Stimulated activated CD8-positive, alpha-beta memory T cell treated with anti-CD3 and anti-CD28 coated beads, Interleukin-15, amount 100 ng/mL, for 48 hours (primary cell): Measurements from ENCODE around the gene RANBP9.
A peak's percentile ranks its signal among the peaks of the same experiment; 100 is the strongest.

Experiments used
- DNase-seq, 2 donors: peaks; one replicate each; pipeline ENCODE4 v3.0.0-alpha.2; 2020; ENCODE audit warnings: low read depth in 2 of 2

The RANBP9 gene

DNA sequence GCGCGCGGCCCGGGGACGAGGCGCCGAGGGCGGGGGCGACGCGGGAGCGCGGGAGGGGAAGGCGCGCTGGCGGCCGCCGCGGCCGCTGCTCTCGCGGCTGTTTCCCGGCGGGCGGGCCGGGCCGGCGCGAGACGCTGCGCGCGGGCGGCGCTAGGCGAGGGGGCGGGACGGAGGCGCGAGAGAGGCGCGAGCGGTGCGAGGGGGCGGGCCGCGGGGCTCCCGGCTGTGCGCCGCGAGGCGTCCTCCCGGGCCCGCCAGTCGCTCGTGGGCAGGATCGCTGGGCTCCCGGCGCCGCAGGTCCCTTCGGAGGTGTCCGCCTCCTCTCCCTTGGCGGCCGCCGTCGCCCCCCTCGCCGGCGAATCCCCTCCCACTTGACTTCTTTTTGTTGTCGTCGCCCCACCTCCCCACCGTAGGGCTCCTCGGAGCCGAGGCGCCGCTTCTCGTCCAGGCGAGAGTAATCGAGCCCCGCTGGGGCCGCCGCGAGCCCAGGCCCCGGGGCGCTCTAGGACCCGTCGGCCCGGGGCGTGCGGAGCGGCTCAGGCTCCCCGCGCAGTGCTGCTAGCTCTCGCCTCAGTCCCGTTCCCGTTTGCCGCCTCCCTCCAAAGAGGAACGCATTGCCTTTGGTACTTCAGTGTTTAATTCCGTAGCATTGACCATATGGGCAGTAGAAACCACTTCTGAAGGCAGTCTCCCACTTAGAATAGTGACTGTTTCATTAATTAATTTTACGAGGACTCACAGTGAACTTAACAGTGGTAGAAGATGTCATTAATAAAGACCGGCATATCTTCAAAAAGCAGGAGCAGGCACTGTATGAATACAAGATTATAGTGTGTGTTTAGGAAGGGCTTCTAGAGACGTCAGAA lies at the start of gene RANBP9:
TSS of gene RANBP9 (minus strand) at position 103 of the 866 bp plus-strand sequence. CDS start 330 bp downstream, outside the sequence.
- peak; percentile 81 to 82 for DNase-seq

DNA sequence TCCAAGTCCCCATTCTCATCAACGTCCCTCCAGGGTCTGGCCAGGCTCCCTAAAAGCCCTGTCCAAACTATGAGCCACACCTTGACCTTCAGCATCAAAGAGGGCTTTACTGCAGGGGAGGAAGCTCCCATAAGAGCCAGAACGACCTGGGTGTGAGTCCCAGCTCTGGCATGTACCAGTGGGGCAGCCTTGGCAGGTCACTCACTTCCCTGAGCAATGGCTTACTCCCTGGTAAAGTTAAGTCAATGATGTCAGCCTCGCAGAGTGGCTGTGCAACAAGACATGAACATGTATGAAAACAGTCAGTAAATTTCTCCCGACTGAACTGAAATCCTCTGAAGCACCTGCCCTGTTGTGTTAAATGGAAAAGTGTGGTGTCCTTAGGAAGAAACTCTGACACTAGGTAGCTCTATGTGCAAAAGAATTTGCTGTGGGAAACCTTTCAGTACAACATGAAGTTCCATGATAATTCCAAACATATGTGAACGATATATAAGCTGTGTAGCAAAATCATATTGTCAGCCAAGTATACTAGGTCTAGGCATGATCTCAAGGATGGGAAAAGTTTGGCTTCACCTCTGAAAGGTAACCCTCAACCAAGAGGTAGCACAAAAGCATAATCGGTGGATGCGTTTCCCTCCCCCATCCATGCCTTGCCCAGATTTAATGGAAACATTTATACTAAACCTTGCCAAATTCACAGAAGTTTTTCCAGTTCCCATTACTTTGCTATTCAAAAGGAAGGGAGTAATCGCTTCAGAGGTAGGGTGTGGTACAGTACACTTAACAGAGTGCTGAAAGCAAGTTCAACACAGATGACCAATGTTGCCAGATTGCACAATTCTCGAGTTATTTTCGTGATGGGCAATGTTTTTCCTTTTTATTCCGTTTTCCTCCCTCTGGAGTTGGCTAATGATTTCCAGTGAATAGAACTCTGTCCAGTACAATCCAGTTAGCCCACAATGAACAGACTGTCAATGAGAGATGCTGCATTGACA lies 49.0 kb upstream of the RANBP9 start:
- DNase-seq = no peak

DNA sequence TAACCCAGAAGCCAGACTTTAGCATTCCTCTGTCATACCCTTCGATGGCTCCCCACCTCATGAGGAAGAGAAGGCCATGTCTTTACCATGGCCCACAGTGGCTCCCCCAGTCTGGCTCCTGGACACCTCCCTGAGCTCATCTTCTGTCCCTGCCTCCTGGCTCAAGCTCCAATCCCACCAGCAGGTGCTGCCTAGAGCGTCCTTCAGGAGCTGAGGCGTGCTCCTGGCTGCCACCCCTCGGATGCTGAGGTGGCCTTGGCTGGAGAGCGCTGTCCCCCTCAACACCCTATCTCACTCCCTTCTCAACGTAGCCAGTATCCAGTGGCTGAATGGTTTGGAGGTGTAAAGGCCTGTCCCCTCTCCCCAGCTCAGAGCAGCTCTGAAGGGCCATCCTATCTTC lies 47.4 kb upstream of the RANBP9 start:
- no peak for DNase-seq

DNA sequence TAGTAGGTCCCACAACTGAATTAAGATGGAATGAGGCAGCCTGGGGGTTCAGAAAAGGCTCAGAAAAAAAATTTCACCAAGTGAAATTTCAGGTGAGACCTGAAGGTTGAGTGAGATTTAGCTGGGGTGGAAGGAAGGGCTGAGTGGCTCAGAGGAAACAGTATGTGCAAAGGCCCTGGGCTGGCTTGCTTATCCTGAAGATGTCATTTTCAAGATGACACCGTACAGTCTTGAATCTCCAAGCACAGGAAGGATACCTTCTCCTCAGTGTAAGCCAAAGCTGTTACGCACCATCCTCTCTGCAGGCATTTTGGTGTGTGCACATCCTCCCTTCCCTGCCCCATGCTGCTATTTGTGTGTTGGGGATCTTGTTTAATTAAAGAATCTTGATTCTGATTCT lies 43.0 kb upstream of the RANBP9 start:
- DNase-seq = no peak

DNA sequence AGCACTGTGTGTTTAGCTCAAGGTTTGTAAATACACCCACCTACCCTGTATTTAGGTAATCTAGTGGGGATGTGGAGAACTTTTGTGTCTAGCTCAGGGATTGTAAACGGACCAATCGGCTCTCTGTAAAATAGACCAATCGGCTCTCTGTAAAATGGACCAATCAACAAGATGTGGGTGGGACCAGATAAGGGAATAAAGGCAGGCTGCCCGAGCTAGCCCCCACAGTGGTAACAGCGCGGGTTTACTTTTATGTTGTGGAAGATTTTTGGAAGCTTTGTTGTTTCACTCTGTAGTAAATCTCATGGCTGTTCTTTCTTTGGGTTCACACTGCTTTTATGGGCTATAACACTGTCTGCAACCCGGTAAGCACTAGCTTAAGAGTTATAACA lies 32.1 kb upstream of the RANBP9 start:
- no peak for DNase-seq

DNA sequence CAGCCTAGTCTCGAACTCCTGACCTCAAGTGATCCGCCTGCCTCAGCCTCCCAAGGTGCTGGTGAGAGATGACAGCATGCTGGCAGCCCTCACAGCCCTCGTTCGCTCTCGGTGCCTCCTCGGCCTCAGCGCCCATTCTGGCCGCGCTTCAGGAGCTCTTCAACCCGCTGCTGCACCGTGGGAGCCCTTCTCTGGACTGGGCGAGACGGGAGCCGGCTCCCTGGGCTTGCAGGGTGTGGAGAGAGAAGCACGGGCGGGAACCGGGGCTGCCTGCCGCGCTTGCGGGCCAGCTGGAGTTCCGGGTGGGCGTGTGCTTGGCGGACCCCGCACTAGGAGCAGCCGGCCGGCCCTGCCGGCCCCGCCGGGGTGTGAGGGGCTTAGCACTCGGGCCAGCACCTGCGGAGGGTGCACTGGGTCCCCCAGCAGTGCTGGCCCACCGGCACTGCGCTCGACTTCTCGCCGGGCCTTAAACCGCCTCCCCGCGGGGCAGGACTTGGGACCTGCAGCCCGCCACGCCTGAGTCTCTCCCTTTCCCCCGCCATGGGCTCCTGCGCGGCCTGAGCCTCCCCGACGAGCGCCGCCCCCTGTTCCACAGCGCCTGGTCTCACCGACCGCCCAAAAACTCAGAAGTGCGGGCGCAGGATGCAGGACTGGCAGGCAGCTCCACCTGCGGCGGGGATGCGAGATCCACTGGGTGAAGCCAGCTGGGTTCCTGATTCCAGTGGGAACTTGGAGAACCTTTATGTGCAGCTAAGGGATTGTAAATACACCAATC lies 31.5 kb upstream of the RANBP9 start:
- DNase-seq = no peak

DNA sequence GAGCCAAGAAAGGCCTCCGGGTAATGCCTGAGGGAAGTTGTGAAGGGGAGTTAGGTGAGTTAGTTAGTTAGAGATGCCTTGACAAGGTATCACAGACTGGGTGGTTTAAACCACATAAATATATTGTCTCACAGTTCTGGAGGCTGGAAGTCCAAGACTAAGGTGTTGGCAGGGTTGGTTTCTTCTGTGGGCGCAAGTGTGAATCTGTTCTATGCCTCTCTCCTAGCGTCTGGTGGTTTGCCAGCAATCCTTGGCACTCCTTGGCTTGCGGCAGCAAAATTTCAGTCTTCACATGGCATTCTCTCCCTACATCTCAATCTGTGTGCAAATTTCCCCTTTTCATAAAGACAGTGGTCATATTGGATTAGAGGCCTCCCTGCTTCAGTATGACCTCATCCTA lies 29.7 kb upstream of the RANBP9 start:
- DNase-seq = no peak

DNA sequence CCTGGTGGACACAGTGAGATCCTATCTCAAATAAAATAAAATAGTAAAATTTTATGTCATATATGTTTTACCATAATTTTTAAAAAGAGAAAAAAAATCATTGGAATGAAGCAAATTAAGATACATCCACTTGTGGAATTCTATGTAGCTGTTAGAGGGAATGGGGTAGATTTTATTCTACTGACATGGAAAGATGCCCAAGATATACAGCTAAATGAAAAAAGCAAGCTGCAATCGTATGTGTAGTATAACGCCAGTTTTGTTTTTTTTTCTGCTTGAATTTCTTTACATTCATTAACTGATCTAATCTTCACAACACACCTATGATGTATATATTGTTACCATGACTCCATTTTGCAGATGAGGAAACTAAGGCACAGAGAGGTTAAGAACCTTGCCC lies 23.4 kb upstream of the RANBP9 start:
- no peak for DNase-seq

DNA sequence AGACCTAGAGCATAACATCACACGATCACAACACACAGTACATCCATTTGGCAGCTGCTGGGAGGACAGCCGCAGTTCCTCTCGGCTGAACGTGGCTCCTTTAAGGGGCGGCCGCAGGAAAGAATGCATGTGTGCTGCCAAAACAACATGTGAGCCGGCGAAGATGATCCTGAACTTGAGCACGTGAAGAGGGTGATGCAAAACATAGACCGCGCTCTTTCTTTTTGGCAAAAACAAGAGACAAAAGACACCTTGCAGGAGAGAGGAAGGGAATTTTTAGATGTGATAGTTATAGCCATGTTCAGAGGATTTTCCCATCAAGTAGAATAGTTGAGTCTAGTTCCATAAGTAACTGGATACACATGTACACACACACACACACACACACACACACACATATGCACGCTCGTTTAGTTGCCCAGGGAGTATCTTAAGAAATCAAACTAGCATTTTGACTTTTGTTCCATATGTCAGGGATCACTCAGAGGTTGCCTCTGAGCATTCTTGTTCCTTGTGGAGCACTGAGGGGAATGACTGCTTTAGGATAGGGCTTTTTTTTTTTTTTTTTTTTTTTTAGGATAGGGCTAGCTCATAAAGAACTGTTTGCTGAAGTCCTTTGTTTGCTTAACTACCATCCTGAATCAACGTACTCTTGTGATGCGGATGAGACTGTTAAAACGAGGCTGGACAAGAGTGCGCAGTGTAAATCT lies 21.7 kb upstream of the RANBP9 start:
- no peak for DNase-seq

DNA sequence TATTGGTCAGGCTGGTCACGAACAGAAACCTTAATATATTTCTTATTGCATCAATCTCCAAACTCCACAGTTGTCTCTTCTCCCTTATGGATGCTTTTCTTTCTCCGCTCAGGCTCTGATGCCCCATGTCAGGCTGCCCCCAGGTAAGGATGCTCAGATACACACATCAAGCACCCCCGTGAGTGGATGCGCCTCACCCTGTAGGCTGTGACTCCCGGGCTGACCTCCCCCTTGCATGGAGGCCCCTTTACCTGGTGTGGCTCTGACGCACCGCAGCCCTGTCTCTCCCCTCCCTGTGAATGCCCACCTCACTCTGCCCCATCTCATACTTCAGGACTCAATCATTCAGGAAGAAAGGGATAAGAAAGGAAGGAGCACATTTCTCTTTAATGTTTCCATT lies 19.1 kb upstream of the RANBP9 start:
- DNase-seq = no peak

DNA sequence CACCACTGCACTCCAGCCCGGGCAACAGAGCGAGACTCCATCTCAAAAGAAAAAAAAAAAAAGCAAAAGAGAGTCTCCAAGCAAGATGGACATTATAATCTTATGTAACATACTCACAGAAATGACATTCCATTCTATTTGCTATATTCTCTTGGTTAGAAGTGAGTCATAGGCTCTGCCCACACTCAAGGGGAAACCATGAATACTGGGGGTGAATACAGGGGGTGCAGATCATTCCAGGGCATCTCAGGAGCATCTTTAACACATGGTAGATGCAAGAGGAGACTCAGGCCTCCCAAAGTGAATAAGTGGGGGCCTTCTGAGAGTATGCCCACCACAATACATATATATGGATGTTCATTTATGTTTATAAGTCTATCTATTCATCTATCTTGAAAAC lies 18.3 kb upstream of the RANBP9 start:
- DNase-seq = no peak

DNA sequence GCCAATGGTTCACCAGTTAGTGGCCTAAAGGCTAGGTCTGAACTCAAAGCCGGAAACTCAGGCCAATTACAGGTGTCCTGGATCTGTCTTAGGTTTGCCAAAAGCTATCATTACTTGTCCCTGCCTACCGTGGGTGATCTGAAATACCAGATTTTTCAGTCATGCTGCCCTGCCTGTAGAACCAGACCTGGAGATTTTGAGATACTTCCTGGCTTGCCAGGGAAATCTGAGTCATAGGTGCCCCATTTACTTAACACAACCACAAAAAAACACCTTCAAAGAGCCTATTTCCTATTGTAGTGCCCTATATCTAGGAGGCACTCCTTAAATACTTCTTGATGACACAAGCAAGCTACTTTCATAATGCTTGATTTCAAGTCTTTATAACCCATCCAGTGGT lies 13.9 kb upstream of the RANBP9 start:
- no peak for DNase-seq

DNA sequence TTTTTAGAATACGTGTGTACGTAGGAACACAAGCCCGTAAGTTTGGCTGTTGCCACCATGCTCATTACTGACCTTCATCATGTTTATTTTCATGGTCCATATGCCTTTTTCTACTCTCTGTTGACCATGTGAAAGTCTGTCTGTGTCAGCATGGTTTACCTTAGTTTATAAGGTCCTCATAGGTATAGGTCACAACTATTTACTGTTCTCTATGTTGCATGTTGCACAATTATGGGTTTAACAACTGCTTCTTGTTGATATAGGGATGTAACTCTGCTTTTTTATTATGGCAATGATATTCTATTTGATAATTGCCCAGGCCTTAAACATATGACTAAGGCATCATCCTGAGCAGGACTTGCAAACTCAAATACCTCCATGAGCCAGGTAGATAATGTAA lies 13.4 kb upstream of the RANBP9 start:
- DNase-seq = no peak

DNA sequence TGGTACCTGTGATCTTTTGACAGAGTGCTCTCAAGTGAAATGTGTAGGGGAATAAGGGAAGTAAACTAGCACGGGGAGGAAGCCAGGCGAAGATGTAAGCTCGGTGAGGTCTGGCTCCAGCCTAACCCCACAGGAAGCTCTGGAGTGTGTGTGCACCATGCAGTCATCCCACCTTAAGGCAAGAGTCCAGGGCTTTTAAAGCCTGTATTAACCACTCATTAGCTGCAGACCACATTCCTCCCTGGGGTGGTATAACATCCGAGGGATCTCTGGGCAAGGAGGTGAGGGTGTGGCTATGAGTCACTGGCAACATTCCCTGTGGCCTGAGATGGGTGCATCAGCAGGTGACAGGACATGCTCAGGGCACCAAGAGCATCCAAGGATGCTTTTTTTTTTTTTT lies 12.5 kb upstream of the RANBP9 start:
- no peak for DNase-seq

DNA sequence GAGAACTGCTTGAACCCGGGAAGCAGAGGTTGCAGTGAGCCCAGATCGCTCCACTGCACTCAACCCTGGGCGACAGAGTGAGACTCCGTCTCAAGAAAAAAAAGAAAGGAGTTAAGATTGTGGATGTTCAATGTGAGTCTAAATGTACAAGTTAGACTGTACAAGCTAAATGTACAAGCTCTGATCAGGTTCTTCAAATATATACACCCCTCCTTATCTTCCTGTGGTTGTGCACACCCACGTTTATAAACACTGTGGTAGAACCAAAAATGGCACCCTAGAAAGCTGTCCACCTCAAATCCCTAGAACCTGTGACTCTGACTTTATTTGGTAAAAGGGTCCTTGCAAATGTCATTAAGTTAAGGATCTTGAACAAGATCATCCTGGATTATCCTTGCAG lies 11.2 kb upstream of the RANBP9 start:
- DNase-seq = no peak

DNA sequence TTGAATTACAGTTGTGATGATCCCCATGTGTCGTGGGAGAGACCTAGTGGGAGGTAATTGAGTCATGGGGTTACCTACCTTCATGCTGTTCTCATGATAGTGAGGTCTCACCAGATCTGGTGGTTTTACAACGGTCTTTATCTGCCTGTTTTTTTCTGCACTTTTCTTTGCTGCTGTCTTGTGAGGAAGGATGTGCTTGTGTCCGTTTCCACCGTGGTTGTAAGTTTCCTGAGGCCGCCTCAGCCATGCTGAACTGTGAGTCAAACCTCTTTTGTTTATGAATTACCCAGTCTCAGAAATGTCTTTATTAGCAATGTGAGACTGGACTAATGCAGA lies 6.5 kb upstream of the RANBP9 start:
- DNase-seq = no peak

DNA sequence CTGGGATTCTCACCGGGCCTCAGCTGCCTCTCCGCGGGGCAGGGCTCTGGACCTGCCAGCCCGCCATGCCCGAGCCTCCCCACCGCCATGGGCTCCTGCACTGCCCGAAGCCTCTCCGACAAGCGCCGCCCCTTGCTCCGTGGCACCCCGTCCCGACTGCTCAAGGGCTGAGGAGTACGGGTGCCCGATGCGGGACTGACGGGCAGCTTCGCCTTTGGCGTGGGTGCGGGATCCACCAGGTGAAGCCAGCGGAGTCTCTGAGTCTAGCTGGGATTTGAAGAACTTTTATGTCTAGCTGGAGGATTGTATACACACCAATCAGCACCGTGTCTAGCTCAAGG lies 5.3 kb upstream of the RANBP9 start:
- DNase-seq = no peak

DNA sequence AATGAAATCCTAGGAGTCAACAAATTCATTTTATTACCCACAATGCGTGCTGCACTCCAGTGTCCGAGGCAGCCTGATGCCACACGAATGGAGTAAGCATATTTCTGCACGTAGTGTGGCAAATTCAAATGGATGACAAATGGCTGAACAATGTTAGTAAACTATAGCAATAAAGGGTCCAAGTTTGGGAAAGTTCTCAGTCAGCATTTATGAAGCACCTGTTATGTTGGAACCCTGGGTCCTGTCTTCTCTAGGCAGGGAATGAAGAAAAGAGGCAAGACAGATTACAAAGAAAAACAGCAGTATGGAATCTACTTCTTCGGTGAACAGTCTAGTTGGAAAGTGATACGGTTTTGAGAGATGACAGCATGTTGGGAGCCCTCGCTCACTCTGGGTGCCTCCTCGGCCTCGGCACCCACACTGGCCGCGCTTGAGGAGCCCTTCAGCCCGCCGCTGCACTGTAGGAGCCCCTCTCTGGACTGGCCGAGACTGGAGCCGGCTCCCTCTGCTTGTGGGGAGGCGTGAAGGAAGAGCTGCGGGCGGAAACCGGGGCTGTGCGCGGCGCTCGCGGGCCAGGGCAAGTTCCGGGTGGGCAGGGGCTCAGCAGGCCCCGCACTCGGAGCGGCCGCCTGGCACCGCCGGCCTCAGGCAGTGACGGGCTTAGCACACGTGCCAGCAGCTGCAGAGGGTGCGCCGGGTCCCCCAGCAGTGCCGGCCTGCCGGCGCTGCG lies 4.8 kb upstream of the RANBP9 start:
- no peak for DNase-seq

DNA sequence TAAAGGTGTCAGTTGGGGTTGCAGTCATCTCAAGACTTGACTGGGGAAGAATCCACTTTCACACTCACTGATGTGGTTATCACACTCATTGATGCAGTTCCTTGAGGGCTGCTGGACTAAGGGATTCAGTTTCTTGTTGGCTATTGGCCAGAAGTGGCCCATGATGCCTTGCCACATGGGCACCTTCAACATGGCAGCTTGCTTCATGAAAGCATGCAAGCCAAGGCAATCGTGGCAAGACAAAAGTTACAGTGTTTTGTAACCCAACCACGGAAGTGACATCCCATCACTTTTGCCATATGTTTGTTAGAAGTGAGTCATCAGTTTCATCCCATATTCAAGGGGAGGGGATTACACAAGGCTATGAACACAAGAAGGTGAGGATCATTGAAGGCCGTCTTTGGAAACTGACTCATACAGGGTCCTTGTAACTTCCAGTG lies 3.8 kb upstream of the RANBP9 start:
- DNase-seq = peak in 1 of 2 donors; percentile 38

DNA sequence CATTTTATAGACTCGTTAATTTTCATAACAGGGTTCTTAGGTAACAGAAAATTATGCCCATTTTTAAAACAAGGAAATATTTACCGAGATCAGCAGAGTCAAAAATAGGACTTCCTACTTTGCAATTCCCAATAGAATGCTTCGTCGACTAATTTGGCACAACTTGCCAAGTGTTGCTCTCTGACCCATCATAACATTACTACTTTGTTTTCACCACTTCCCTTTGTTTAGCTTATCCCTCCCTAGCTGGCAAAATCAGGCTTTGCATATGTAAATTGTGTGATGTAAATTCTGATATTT lies 914 bp upstream of the RANBP9 start:
- DNase-seq = no peak

DNA sequence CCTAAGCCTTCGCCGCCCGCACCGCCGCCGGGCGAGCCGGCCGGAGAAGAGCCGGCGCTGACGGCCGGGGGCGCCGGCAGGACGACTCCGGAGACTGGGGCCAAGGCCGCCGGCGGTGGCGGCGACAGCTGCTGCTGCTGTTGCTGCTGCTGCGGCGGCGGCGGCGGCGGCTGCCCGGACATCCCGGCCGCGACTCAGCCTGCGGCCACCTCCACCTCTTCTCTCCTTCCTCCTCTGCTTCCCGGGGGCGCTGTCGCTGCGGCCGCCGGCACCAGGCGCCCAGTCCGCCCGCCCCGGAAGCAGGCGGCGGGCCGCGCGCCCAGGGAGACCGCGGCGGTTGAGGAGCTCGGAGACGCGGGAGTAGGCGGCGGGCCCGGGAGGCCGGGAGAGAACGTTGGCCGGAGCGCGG lies 307 bp downstream of the RANBP9 start:
- DNase-seq = no peak
